Stimulated activated naive CD8-positive, alpha-beta T cell treated with anti-CD3 and anti-CD28 coated beads, Interleukin-15, Interleukin-2, amounts not matched to agents 100 U/mL and 50 U/mL, for 24 hours (primary cell): Measurements from ENCODE around the gene ECE2.
"Not testable (repeated sequence)": the region's sequence is repeated elsewhere in the genome, so short reads cannot be mapped to it uniquely, and the experiment has no call there.

Experiments
- ATAC-seq: fragments of 150-1000 bp; cut with Tn5 transposase; one replicate; pipeline ENCODE4 v1.10.0; 2021
- DNase-seq: peaks from one replicate; pipeline ENCODE4 v3.0.0; 2021

ECE2 gene

DNA sequence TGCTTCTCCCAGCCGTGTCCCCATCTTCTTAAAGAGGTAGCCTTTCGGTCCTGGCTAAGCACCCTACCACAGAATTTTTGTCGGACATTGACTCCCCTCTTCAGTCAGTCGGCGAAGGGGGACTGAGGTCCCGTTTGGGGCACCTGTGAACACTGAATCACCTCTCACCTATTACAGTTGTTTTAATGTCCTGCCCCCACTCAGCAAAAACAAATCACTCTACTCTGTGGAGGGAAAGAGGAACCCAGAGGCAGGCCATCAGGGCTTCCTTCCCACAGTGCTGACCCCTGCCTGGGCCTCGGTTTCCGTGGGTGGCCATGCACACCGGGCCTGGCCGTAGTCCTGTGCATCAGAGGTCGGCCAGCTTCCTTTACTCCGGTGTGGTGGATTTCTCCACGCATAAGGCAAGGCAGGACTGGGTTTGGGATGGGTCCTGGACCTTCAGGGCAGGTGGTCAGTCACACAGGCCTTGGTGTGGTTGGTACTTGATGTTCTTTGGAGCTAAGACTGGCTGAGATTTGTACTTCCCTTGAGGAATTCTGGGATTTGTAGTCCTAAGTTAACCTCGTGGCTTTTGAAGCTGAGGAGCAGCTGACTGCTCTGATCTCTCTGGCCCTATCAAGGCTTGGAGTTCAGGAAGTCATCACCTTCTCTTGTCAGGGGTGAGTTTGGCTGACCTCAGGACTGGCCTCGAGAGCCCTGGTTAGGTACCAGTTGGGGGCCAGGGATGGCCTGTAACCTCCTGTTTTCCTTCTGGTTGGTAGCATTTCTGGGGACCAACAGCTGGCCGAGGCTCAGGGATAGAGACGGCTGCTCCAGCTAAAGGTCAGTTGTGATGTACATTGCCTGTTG, 61.0 kb downstream of the ECE2 start:
- DNase-seq (no peak), ATAC-seq (no peak)

DNA sequence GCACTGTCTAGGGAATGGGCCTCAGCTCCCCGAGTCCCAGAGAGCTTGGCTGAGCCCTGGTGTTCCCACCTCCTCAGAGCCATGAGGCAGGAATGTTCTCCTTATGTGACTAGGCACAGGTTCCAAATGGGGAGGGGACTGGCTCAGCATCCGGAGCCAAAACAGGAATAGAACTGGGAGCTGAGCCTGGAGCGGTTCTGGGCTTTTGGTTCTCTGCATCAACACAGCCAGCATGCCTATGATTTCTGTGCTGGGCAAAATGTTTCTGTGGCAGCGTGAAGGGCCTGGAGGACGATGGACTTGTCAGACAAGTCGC, 61.5 kb downstream of the ECE2 start, which contains the start of gene FAM131A:
FAM131A (plus strand) TSS at position 202 of the 316 bp plus-strand sequence; CDS start at position 233, 31 bp downstream.
- no peak for DNase-seq
- ATAC-seq, result no peak

DNA sequence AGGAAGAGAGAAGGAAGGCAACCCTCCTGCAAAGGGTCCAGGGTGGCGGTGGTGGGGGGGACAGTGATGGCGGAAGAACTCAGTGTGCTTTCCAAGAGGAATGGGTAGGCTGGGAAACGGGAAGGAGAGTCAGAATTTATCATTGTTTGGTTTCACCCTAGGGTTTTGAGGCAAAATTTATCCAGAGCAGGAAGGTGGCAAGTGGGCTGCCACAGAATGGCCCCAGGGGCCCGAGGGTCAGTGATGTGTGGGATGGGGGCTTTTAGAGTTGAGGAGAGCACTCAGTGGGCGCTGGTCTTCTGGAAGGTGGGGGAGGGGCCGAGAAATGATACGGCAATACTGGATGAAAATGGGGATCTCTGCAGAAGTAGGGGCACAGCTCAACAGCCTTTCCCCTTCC, 62.2 kb downstream of the ECE2 start:
- no peak for ATAC-seq
- DNase-seq, result no peak

DNA sequence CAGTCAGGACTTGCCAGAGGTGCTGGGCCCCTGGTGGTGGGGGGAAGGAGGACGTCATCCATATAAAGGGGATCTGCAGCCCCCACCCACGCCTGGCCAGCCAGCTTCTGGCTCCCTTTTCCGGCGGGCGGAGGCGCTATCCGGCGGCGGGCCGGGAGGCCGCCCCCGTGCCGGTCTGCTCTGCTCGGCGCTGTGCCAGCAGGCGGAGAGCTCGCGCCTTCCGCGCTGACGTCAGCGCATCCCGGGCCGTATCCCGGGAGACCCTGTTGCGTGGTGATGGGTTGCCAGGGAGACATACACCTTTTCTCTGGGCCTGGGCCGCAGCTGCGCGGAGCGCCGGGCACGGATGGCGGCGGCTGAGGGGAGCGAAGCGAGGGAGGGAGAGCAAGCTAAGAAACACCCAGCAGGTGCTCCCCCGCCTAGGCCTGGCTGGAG, 62.7 kb downstream of the ECE2 start:
- ATAC-seq (no peak), DNase-seq (no peak)

DNA sequence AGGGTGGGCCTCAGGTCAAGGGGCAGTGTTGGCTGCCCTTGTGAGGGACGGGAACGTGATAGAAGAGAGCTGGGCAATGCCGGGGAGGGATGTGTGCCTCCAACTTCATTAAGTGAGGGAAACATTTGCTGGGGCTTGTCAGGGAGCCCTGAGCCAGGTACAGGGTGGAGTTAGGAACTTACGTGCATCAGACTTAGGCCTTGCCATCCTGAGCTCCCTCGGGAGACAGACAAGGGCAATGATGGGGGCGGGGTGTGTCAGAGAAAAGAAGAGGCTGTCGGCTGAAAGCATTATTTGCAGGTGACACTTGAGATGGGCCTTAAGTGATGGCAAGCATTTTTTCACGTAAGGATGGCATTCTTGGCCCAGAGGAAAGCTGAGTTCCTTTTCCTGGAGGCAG, 63.2 kb downstream of the ECE2 start:
- ATAC-seq (no peak), DNase-seq (no peak)

- DNase-seq, ATAC-seq: not testable (repeated sequence)
Measured at GRCh38 chr3:184339451-184340135, 63.8 kb downstream of the ECE2 start.

DNA sequence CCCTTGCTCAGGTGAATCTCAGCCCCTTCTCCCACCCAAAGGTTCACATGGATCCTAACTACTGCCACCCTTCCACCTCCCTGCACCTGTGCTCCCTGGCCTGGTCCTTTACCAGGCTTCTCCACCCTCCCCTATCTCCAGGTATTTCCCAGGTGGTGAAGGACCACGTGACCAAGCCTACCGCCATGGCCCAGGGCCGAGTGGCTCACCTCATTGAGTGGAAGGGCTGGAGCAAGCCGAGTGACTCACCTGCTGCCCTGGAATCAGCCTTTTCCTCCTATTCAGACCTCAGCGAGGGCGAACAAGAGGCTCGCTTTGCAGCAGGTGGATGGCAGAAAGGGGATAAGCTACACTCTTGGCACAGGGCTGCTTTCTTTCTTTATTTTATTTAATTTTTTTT, 66.1 kb downstream of the ECE2 start:
- DNase-seq (no peak), ATAC-seq (no peak)
